Keratinocyte (primary cell): ENCODE data around the gene NFASC.

ENCODE experiments used
- EZH2 ChIP-seq: IDR thresholded peaks from one replicate; pipeline ENCODE4 v1.6.1; 2012; ENCODE audit warnings: inconsistent platforms, mild to moderate bottlenecking, low read length, moderate library complexity
- TF ChIP-seq, protein P1 (sequence below), 3 experiments: IDR thresholded peaks in 1 of 3; conservative IDR thresholded peaks in 1 of 3; optimal IDR thresholded peaks in 1 of 3; 2 replicates in 2 of 3; 3 replicates in 1 of 3; pipeline versions ENCODE3 to v1.5.1; 2011; ENCODE audit warnings: low read length in 3 of 3, mild to moderate bottlenecking in 3 of 3, moderate library complexity in 2 of 3, control low read depth in 1 of 3, inconsistent platforms in 1 of 3; ENCODE audit not compliant: insufficient read depth in 2 of 3; ENCODE audit errors: extremely low read depth in 1 of 3

- TF ChIP-seq, protein P1, sequence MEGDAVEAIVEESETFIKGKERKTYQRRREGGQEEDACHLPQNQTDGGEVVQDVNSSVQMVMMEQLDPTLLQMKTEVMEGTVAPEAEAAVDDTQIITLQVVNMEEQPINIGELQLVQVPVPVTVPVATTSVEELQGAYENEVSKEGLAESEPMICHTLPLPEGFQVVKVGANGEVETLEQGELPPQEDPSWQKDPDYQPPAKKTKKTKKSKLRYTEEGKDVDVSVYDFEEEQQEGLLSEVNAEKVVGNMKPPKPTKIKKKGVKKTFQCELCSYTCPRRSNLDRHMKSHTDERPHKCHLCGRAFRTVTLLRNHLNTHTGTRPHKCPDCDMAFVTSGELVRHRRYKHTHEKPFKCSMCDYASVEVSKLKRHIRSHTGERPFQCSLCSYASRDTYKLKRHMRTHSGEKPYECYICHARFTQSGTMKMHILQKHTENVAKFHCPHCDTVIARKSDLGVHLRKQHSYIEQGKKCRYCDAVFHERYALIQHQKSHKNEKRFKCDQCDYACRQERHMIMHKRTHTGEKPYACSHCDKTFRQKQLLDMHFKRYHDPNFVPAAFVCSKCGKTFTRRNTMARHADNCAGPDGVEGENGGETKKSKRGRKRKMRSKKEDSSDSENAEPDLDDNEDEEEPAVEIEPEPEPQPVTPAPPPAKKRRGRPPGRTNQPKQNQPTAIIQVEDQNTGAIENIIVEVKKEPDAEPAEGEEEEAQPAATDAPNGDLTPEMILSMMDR (optimal IDR thresholded peaks at IDR 0.05 in 1 of 3, IDR thresholded peaks at IDR 0.05 in 1 of 3, conservative IDR thresholded peaks at IDR 0.05 in 1 of 3; ENCODE audit: extremely low read depth in 1 of 3, insufficient read depth in 2 of 3, low read length in 3 of 3), result no peak
- no peak for TF ChIP-seq EZH2
These were observed 155.5 kb downstream of the NFASC start for GRCh38 chr1:205026181-205026580.
